AG09319 (cell line): ENCODE results near the gene PCBP3.

Source experiments
- DNase-seq: peaks from one replicate; pipeline ENCODE4 v3.0.0-alpha.2; 2010; ENCODE audit warnings: low read depth; ENCODE audit errors: extremely low read depth
- TF ChIP-seq, protein P1 (sequence below): IDR thresholded peaks from 2 replicates; pipeline ENCODE4 v1.5.1; 2011; ENCODE audit warnings: low read depth, mild to moderate bottlenecking, inconsistent platforms, low read length, moderate library complexity

PCBP3 gene

DNA sequence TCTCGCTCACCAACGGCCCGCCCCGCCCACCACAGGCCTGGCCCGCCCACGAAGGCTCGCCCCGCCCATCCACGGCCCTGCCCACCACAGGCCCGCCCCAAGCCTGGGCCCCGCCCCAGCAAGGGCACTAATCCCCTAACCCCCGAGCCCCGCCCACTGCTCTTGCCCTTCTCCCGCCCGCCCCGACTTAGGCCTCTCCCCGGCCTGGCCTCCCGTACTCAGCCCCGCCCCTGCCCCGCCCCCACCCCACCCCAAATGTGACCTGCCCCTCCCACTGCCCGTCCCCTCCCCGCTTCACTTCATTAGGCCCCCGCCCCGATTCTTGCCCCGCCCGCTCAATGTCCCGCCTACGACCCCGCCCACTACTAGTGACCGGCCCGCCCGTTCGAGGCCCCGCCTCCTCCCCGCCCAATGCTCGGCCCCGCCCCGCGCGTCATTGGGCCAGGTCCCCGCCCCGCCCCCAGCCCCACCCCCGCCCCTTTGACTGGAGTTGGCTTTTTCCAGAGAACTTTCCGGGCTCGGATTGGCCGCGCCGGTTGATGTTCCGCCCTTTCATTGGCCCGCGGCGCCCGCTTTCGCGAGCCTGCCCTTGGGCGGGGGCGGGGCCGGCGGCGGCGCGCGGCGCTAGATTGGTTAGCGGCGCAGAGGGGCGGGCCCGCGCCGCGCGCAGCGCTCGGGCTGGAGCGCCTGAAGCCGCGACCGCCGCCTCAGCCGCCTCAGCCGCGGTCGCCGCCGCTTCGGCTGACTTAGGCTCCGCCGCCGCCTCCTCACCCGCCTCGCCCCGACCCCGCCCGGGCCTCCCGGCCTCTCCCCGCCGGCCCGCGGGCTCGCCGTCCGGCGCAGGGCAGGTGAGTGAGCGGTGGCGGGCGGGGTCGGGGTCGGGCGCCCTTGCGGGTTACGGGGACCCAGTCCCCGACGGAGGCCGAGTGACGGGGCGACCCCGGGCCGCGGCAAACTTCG lies at the start of gene PCBP3:
Gene PCBP3, plus strand, starts transcription at position 705 of the 960 bp plus-strand sequence. CDS start 206,361 bp downstream, outside the sequence.
- peak; percentile 92 for DNase-seq
- TF ChIP-seq, protein P1, sequence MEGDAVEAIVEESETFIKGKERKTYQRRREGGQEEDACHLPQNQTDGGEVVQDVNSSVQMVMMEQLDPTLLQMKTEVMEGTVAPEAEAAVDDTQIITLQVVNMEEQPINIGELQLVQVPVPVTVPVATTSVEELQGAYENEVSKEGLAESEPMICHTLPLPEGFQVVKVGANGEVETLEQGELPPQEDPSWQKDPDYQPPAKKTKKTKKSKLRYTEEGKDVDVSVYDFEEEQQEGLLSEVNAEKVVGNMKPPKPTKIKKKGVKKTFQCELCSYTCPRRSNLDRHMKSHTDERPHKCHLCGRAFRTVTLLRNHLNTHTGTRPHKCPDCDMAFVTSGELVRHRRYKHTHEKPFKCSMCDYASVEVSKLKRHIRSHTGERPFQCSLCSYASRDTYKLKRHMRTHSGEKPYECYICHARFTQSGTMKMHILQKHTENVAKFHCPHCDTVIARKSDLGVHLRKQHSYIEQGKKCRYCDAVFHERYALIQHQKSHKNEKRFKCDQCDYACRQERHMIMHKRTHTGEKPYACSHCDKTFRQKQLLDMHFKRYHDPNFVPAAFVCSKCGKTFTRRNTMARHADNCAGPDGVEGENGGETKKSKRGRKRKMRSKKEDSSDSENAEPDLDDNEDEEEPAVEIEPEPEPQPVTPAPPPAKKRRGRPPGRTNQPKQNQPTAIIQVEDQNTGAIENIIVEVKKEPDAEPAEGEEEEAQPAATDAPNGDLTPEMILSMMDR: no peak

DNA sequence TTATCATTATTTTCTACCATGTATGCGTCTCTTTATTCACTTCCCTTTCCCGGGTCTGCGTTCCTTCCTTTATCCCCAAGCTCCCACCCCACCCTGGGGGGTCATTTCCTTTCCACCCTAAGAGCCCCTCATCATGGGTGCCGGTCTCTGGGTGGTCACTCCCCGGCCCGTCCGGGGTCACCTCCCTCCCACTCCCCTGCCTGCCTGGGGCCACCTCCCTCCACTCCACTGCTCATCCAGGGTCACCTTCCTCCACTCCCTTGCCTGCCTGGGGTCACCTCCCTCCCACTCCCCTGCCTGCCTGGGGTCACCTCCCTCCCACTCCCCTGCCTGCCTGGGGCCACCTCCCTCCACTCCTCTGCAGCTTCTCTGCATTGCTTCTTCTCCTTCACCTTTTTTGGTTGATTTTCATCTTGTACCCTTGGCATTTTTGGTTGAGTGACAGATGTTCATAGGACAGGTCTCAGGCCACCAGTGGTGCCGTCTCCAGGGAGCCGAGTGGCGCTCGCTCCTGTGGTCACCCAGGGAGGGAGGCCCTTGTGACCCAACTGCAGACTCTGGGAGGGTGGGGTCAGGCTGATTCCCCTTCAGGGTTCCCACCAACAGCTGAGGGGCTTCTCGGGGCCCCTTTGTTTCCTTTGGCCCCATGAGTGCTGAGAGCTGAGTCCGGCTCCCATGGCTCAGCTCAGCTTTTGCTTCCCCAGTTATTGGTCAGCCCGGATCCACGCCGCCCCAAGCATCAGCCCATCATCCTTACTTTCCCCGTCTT lies 48.6 kb upstream of the PCBP3 start:
- no peak for DNase-seq

DNA sequence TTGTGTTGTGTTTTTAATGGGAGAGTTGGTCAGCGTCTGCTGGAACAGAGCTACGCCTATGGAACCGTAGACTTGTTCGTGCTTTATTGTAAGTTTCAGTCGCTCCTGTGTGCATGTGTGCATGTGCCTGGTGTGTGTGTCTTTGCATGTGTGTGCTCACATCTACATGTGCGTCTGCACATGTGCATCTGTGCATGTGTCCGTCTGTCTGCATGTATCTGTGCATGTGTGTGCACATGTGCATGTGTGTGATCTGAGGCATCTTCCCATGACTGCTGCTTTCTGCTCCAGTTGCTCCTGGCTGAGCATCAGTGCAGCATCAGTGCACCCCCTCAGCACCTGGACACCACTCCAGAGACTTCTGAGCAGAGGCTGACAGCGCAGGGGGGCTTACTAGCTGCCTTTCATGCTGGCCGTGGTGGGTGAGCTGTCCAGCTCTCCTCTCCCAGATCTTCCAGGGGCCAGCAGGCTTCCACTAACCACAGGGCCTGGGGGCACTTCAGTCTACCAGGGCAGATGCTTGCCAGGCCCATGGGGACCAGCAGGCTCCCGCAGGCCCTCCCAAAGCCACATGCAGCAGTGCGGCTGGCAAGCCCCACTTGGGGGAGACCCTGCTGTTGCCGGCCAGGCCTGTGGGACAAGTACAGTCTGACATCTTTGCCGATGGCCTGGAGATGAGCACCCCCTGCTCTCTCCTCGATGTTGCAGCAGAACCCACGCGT lies 47.8 kb upstream of the PCBP3 start:
- TF ChIP-seq, protein P1: no peak
- DNase-seq: no peak

More for the DNA sequence above, 48.6 kb upstream of the PCBP3 start:
- TF ChIP-seq, protein P1: no peak

DNA sequence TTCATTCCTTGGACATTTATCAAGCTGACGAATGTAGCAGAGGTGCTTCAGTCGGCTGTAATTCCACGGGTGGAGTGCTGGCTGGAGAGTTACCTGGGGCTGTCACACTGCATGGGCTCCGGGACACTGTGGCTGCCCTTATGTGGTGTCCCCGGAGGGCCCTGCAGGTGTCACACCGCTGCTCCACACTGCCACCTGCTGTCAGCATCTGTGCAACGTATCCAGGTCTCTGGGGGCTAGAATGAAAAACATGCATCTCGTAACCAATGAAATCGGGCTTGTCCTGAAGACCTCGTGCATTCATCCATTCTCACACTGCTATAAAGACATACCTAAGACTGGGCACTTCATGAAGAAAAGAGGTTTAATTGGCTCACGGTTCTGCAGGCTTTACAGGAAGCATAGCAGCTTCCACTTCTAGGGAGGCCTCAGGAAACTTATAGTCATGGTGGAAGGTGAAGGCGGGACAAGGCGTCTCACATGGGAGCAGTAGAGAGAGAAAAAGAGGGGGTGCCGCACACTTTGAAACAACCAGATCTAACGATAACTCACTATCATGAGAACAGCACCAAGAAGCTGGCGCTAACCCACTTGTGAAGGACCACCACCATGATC lies 46.7 kb upstream of the PCBP3 start:
- TF ChIP-seq, protein P1: peak; percentile 87
- no peak for DNase-seq

DNA sequence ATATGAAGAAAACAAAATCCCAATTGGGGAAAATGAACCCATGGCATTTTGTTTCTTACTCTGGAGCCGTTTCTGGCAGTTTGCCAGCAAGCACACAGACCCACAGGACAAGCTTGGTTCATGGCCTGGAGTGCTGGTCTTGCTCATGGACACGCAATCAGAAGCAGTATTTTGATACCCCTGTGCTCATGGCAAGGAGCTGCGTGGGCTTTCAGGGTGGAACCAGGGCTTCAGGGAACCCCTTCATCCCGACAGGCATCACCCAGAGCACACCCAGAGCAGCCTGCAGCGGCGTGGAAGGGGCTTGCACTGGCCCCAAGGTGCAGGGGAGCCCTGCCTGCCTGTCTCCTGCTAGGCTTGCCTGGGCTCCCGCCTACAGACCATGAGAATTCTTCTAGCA lies 45.4 kb upstream of the PCBP3 start:
- TF ChIP-seq, protein P1: no peak
- DNase-seq: no peak

DNA sequence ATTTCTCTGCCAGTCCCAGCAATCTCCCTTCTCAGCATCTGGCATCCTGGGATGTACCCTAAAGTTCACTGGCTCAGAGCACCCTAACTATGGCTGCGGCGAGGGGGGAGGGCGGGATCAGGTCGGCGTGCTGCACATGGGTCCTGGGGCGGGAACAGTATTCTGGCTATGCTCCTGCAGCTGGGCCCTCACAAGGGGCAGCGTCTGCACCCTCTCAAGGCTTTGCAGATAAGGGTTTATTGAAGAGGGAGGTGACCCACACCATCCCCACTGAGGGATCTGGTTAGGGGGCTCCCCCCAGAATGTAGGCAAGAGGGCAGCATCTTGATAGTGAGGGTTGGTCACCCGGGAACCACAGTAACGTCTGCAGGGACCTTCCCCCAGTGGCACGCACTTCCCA lies 44.9 kb upstream of the PCBP3 start:
- no peak for DNase-seq
- TF ChIP-seq, protein P1: no peak
